Measurements from ENCODE around the gene MAS1.
"Not testable (repeated sequence)": the region's sequence is repeated elsewhere in the genome, so short reads cannot be mapped to it uniquely, and the experiment has no call there.

MAS1 gene

GRCh38 chr6:159890792-159891191, at the start of gene MAS1:
MAS1 (plus strand) TSS chr6:159890988; CDS start chr6:159906956, 15,968 bp downstream.
- DNase-seq, result no peak

DNA sequence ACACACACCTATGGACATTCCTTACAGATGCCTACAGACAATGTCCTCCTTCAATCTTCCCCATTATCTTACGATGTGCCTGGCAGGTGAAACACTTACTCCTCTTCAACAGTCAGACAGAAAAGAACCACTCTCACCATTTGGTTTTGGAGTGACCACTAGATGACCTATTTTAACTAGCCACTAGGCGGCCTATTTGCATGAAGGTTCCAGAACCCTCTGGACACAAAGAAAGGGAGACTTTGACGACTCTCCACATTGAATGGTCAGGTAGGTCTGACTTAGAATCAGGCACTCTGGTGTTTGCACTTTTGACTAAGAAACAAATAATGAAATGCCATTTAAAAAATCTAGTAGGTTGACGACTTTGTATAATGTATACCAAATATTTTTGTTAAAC, 48.8 kb upstream of the MAS1 start:
- DNase-seq, result no peak

- DNase-seq, result peak; percentile 84
Observed at GRCh38 chr6:159844737-159845645, 45.8 kb upstream of the MAS1 start.

DNA sequence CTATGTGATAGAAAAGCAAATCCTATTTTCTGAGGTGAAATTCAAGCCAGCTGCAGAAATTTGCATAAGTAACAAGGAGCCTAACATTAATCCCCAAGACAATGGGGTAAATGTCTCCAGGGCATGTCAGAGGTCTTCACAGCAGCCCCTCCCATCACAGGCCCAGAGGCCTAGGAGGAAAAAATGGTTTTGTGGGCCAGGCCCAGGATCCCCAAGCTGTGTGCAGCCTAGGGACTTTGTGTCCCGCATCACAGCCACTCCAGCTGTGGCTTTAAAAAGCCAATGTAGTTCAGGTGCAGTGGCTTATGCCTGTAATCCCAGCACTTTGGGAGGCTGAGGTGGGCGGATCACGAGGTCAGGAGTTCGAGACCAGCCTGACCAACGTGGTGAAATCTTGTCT, 42.2 kb upstream of the MAS1 start:
- not testable (repeated sequence) for DNase-seq

DNA sequence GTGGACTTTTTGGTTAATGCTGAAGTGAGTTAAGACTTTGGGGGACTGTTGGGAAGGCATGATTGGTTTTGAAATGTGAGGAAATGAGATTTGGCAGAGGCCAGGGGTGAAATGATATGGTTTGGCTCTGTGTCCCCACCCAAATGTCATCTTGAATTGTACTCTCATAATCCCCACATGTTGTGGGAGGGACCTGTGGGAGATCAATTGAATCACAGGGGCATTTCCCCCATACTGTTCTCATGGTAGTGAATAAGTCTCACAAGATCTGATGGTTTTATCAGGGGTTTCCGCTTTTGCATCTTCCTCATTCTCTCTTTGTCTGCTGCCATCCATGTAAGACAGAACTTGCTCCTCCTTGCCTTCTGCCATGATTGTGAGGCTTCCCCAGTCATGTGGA, 40.9 kb upstream of the MAS1 start:
- not testable (repeated sequence) for DNase-seq

DNA sequence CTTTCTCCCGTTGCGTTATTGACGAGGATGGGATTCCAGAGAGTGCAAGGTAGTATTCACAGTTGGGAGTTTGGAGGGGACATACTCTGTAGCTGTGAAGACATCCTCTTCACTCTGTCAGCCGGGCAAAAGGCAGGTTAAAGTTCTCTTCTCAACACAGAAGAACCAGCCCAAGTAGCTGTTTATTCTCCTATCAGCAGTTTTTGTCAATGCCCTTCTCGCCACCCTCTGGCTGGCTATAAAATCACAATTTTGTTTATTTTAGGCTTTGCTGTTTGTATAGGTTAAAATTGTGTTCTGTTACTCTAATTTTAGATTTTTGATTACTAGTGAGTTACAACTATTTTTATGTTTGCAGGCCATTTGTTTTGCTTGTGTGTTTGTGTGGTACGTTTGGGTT, 37.9 kb upstream of the MAS1 start:
- no peak for DNase-seq

DNA sequence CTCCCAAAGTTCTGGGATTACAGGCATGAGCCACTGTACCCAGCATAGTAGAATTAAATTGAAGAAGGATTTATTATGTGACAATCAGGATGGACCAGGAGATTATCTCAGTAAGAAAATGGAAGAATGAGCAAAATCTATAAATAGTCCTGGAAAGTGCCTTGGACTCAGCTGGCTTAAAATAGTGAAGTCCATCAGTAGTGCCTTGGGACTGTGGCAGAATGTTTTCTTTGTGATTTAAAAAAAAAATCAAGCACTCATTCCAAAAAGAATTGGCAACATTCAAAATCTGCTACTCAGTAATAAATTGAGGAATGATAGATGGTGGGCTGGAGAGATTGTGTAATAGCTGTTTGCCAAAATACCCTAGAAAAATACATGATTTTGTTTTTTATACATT, 37.0 kb upstream of the MAS1 start:
- DNase-seq, result no peak

DNA sequence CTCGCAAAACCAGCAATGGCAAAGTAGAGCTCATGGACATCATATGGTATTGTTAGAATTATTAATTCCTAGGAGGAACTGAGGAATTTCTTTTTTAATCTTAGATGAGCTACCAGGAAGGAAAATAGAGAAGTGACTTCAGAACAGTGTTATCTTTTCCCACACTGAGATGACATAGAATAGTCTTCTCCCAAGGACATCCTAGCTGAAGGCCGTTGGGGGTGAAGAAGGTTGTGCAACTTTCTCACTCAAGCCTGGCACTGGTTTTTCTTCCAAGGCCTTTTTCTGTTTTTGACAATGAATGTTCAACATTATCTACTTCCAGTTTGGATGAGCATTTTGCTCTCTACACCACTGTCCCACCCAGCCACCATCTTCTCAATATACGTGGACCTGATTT, 35.8 kb upstream of the MAS1 start:
- no peak for DNase-seq

- DNase-seq, result no peak
Observed at GRCh38 chr6:159858259-159858658, 32.5 kb upstream of the MAS1 start.

GRCh38 chr6:159860482-159860881, 30.3 kb upstream of the MAS1 start:
- no peak for DNase-seq

- DNase-seq, result no peak
Observed at GRCh38 chr6:159862103-159862502, 28.7 kb upstream of the MAS1 start.

GRCh38 chr6:159863341-159863740, 27.4 kb upstream of the MAS1 start:
- DNase-seq, result not testable (repeated sequence)

DNA sequence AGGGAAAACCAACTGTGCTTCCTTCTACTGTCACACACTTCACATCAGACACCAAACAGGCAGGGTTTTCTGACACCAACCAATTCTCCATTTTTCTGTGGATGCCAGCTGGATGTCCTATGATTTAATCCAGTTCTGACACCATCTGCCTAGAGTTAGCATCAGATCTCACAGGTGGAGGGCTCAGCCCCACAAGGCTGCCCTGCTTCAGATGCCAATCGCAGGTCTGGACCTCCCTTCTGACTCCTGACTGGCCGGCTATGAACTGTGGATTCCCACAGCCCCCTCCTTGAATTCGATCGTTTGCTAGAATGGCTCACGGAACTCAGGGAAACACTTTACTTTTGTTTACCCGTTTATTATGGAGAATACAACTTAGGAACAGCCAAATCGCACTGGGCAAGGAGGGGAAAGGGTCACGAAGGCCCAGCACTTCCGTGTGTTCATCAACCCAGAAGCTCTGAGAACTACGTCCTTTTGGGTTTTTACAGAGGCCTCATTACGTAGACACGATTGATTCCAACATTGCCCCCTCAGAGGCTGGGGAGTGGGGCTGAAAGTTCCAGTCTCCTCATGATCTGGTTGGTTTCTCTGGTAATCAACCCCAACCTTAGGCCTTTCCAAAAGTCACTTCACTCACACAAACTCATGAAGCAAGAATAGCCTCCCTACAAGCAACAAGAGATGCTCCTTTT, 25.4 kb upstream of the MAS1 start:
- no peak for DNase-seq

DNA sequence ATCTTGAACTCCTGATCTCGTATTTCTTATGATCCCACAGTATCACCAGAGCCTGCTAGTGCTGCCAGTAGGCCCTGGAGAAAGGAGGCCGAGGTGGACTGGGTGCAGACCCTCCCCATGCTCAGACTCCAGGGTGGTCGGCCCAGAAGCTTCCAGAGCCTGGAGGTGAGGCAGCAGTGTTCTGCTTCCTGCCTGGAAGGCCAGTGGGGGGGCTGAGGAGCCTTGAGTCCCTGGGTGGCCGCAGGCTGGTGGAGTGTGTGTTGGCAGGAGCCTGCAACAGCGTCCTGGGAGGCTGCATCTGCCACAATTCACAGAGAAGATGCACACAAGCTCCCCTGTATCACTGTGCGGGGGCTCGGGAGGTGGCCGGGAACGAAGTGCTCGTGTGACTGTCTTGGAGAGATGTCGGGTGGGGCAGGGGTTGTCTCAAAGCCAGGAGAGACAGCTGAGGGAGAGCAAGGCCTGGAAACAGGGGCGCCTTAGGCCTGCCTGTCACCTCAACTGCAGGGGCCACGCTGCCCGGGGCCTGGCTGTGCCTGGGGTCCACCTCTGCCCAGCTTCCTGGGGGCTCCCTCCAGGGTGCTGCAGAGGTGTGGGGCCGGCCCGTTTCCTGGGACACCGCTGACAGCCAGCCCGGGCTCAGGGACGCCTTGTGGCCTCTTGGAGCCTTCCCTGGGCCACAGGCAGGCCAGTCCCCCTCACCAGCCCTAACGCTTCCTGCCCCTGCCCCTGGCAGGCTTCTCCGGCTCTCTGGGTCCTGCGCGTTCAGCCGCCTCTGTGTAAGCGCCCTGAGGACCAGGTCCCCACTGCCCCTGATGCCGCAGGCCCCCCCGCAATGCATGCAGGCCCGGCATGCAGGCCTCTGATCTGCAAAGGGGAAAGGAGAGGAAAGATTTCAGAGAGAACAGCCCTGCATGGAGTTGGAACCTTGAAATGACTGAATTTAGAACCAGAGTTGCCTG, 24.2 kb upstream of the MAS1 start:
- no peak for DNase-seq

- DNase-seq, result no peak
Observed at GRCh38 chr6:159871241-159871640, 19.5 kb upstream of the MAS1 start.

- no peak for DNase-seq
Observed at GRCh38 chr6:159871906-159872305, 18.9 kb upstream of the MAS1 start.

DNA sequence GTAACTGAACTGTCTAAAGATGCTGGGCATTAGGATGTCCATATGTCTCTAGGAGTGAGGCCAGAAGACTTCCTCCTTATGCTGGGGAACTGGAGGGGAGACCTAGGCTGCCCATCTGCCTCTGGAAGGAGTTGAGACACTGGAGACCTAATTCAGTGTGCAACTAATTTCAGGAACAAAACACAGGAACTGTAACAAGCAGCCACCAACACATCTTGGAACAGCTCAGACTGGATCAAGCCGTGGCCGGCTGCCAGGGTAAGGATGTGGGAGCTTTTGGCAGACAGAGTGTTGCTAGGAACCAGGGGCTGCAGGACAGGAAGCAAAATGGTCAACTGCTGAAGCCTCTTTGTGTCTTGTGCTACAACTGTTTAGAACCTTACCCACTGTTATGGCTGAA, 16.4 kb upstream of the MAS1 start:
- no peak for DNase-seq

DNA sequence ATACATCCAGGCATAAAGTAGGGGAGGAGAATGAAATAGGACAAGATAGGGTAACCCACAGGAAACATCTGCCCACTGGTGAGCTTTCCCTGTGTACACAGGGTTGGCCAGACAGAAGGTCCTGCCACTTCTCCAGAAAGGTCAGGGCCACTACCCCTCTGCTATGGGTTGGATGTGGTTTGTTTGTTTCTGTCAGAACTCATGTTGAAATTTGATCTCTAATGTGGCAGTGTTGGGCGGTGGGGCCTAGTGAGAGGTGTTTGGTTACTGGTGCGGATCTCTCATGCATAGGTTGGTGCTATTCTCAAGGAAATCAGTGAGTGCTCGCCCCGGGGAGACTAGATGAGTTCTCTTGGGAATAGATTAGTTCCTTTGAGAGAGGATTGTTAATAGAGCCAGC, 15.6 kb upstream of the MAS1 start:
- DNase-seq, result no peak

DNA sequence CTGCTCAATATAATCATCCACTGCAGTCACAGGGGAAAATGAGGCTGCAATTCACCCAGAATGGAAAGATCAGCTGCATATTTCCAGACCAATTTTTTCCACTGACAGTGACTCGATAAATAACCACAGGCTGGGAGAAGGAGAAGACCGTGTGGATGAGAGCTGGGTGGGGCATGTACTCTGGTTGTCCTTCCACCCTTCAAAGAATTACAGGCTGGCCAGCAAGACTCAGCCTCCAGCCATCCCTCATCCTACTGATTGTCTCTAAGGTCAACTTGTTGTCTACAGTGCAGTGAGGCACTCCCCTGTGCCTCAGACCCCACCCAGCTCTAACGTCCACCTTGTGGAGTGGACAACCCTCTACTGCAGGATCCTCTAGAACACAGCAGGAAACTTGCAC, 14.5 kb upstream of the MAS1 start:
- DNase-seq, result no peak

DNA sequence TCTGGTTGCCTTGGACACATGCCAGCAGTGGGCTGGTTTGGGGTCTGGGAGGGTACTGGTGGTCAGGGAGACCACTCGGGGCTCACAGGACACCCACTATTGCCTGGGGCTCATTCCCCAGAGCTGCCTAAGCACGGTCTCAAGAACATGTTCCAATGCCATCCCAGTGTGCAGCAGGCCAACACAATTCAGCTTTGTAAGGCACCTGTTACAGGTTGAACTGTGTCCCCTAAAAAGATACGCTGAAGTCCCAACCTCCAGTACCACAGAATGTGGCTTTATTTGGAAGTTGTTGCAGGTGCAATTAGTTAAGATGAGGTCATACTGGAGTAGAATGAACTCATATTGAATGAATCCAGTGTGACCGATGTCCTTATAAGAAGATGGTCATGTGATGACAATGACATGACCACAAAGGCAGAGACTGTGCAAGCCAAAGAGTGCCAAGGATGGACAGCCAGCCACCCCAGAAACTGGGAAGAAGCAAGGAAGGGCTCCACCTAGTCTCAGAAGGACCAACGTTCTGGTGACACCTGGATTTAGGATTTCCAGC, 13.5 kb upstream of the MAS1 start:
- no peak for DNase-seq

- DNase-seq, result no peak
Observed at GRCh38 chr6:159878341-159878740, 12.4 kb upstream of the MAS1 start.

DNA sequence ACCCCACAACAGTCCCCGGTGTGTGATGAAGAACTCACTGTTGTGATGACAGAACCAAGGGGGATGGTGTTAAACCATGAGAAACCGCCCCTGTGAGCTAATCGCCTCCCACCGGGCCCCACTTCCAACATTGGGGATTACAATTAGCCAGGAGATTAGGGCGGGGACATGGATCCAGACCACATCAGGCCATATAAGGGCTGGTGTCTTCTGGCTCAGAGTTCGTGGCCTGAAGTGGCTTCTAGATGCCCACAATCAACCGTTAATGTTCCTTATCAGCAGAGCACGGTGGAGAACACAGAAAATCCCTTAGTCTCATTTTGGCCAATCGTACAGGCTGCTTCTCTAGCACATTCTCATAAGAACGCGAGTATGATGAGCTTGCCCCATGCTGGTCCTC, 10.9 kb upstream of the MAS1 start:
- no peak for DNase-seq
